HG03521 (cell line): Measurements from ENCODE around the gene GPR45.
"Not testable (repeated sequence)": the region's sequence is repeated elsewhere in the genome, so short reads cannot be mapped to it uniquely, and the experiment has no call there.

Experiments used
- ATAC-seq: cut with Tn5 transposase; IDR thresholded peaks from one replicate; pipeline ENCODE4 v1.9.1; 2021; ENCODE audit warnings: mild to moderate bottlenecking, moderate library complexity; ENCODE audit not compliant: unreplicated experiment

The GPR45 gene

GRCh38 chr2:105241443-105241842, at the start of gene GPR45:
TSS of gene GPR45 (plus strand) at chr2:105241743. CDS start at chr2:105241859, 116 bp downstream.
- no peak for ATAC-seq

GRCh38 chr2:105194022-105194675, 47.4 kb upstream of the GPR45 start:
- ATAC-seq, result no peak

- ATAC-seq, result no peak
Observed at GRCh38 chr2:105196651-105197050, 44.9 kb upstream of the GPR45 start.

- ATAC-seq, result no peak
Observed at GRCh38 chr2:105215586-105216192, 25.9 kb upstream of the GPR45 start.

GRCh38 chr2:105220604-105221003, 20.9 kb upstream of the GPR45 start:
- no peak for ATAC-seq

GRCh38 chr2:105224444-105224843, 17.1 kb upstream of the GPR45 start:
- ATAC-seq, result no peak

- ATAC-seq, result no peak
Observed at GRCh38 chr2:105231232-105231619, 10.3 kb upstream of the GPR45 start.

- ATAC-seq, result peak; percentile 50
Observed at GRCh38 chr2:105235388-105236059, 6.0 kb upstream of the GPR45 start.

- ATAC-seq, result no peak
Observed at GRCh38 chr2:105236060-105236424, 5.5 kb upstream of the GPR45 start.

GRCh38 chr2:105237045-105237765, 4.3 kb upstream of the GPR45 start:
- no peak for ATAC-seq

GRCh38 chr2:105238664-105239240, 2.8 kb upstream of the GPR45 start:
- no peak for ATAC-seq

GRCh38 chr2:105239924-105240323, 1.6 kb upstream of the GPR45 start:
- ATAC-seq, result no peak

GRCh38 chr2:105242286-105242993, 897 bp downstream of the GPR45 start:
- ATAC-seq, result no peak

GRCh38 chr2:105243961-105244360, 2.4 kb downstream of the GPR45 start:
- no peak for ATAC-seq

- ATAC-seq, result no peak
Observed at GRCh38 chr2:105244451-105244850, 2.9 kb downstream of the GPR45 start.

GRCh38 chr2:105248316-105249070, 7.0 kb downstream of the GPR45 start:
- no peak for ATAC-seq

- no peak for ATAC-seq
Observed at GRCh38 chr2:105249181-105249580, 7.6 kb downstream of the GPR45 start.

- no peak for ATAC-seq
Observed at GRCh38 chr2:105249891-105250290, 8.3 kb downstream of the GPR45 start.

- ATAC-seq, result not testable (repeated sequence)
Observed at GRCh38 chr2:105251016-105251648, 9.6 kb downstream of the GPR45 start.
